Sciatic nerve (tissue), 2 donors: ENCODE data around the gene USP37. TPM values are rescaled to one million over a fixed set of nuclear protein-coding genes. Genes with fewer than 3 reads are reported as not detected.

ENCODE experiments used
- ATAC-seq: fragments of 200-7000 bp; cut with Tn5 transposase; one replicate; pipeline ENCODE4 v1.9.1; 2020; ENCODE audit warnings: mild to moderate bottlenecking, moderate library complexity
- DNase-seq: peaks from one replicate; pipeline ENCODE4 v3.0.0-alpha.2; 2020; ENCODE audit warnings: low spot score
- intact Hi-C: fragments of 100-400 bp; cut with DNase I; formaldehyde crosslinking; loops from one replicate; pipeline ENCODE4 v1.14.2; 2022
- total RNA-seq: library from RNA; stranded (reverse); fragmentation: NEBNext Ultra II Directional; extraction: Animal tissue kit (Norgen Biotek cat#: 25700); gene quantifications from one replicate; pipeline ENCODE4 v1.2.1, GENCODE V29; 2021
- donor health status: DM: no; HTN: no; CAD: no.
- donor health status: DM: no; HTN: no; CAD: no.

USP37 gene
- total RNA-seq, 1 donor from 2014 or later: 27.3 TPM

DNA sequence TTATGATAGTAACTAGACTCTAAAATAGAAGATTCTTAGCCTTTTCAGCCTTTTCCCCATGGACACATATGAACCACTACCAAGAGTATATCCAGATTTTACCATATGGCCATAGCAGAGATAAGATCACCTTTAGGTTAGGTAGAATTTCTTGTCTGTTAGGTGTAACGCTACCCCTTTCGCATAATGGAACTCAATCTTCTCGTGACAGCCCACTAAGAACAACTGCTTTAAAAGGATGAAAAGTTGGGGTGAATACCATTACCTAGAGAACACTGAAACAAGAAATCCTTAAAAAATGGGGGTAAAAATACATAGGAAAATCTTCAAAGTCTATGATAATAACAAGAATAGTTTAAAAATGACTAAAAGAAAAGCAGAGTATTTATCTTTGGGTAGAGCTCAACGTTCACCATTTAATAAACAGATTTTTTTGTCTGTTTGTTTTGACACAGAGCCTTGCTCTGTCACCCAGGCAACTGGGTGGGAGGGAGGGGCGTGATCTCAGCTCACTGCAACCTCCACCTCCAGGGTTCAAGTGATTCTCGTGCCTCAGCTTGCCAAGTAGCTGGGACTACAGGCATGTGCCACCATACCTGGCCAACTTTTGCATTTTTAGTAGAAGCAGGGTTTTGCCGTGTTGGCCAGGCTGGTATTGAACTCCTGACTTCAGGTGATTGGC is 82.0 kb downstream of the USP37 start:
- ATAC-seq: no peak
- intact Hi-C loops: no loop called here
- no peak for DNase-seq

DNA sequence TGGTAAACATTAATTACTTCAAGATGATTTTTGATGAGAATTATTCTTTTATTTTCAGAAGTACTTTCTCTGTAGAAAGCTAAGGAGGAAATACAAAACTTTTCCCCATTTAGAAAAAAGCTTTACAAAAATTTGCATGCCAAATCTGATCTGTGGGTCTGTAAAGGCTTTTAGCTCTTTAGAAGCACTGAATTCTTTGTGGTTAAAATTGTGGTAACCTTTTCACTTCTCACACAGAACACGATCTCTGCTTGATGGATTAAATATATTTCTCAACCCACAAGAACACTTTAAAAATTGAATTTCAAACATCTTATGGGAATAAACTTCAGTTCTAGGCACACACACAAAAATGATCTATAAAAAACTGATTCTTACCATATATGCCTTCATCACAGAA is 85.5 kb downstream of the USP37 start:
- ATAC-seq (no peak), DNase-seq (no peak)
- intact Hi-C loops: no loop called here

DNA sequence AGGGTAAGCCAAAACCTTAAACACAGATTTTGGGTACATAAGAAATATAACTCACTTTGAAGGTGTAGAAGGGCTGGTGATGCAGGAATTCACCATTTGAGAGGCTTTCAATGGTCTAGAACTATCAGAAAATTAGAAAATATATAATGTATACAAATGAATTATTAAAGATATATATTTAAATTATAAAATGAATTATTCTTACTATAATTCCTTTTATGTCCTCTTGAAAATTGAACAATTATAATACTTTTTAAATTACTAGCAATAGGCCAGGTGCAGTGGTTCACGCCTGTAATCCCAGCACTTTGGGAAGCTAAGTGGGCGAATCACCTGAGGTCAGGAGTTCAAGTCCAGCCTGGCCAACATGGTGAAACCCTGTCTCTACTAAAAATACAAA is 88.6 kb downstream of the USP37 start:
- no peak for ATAC-seq
- intact Hi-C loops: no loop called here

DNA sequence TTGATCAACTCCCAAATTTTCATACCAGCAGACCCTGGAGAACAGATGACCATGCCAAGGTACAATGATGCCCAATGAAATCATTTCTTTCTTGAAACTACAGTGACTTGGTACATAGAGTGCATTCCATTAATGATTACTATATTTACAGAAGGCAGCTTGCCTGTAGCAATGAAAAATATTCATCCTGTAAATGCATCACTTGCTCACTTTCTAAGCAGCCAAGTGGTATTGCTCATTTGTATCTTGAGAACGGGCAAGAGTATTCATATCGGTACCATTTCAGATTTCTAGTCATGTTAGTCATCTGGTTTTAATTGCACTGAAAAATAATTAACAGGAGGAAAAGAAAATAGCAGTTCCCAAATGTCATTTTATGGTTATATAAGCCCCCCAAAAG is 89.6 kb downstream of the USP37 start:
- ATAC-seq (no peak), DNase-seq (no peak)
- intact Hi-C loops: no loop called here

More for the DNA sequence above, 88.6 kb downstream of the USP37 start:
- DNase-seq: no peak

DNA sequence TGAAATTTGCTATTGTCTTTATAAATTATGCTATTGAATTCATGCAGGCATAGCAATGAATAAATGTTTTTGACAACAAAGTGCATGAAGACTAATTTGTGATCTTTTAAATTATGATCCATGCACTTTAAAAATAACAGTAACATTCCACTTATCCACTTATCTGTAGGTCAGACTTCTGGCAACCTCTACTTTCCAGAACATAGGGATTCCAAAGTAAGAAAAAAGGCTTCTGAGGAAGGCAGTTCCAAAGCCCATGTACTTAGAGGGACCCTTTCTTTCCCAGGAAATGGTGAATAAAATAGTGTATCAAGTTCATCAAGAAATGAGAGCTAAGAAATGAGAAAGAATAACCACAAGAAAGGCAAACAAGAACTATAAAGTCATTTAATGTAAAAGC is 90.9 kb downstream of the USP37 start:
- intact Hi-C loops: no loop called here
- no peak for ATAC-seq

DNA sequence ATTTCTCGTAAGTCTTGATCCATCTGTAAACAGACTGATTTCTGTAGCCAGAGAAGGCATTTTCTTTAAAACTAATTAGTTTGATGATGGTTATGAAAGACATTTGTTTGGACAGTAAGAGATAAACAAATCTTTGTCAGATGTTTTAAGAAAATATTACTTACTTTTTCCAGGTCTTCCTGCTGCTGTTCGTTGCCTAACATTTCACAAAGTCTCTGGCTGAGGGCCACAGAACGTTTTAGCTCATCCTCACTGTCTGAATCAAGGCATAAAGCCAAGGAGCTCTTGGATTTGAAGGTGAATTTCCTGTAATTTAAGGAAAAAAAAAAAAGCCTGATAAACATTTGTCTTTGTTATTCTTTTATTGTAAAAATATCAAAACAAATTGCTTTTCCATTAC is 91.5 kb downstream of the USP37 start:
- intact Hi-C loops: no loop called here
- peak; percentile 76 for ATAC-seq

More for the DNA sequence above, 90.9 kb downstream of the USP37 start:
- DNase-seq: no peak

DNA sequence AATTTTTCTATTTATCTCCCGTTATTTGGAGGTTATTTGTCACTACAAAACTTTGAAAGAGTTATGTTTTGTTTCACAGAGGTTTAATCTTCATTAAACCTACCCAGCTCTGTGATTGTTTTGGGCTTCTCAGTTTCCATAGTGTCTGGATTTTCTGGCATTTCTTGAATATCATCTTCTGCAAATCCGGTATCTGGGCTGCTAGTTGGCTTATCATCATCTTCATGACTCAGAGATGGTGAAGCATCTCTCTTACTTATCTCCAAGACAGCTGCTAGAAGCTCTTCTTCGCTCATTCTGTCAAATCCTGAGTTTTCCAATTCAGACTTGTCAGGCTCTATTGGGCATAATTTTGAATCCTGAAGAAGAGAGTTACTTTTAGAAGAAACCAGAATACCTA is 93.6 kb downstream of the USP37 start:
- intact Hi-C loops: no loop called here
- DNase-seq (no peak), ATAC-seq (no peak)

More for the DNA sequence above, 91.5 kb downstream of the USP37 start:
- peak; percentile 73 for DNase-seq

DNA sequence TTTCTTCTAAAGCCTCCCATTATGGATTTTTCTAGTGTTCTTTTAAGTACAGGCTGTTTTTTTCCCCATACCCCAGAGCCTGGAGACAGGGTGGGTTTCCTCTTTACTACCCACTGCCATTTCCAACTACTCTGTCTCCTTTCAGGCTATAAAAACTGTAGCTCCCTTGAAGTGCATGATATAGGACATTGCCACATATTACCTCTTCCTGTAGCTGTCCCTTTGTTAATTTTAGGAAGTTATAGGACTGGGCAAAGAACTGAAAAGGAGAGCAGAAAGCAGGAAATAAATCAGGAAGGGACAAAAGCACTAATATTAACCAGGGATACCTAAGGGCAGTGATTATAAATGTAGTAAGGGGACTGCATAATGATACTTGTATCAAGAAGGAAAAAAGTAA is 95.2 kb downstream of the USP37 start:
- no peak for ATAC-seq
- intact Hi-C loops: no loop called here
- DNase-seq: no peak

DNA sequence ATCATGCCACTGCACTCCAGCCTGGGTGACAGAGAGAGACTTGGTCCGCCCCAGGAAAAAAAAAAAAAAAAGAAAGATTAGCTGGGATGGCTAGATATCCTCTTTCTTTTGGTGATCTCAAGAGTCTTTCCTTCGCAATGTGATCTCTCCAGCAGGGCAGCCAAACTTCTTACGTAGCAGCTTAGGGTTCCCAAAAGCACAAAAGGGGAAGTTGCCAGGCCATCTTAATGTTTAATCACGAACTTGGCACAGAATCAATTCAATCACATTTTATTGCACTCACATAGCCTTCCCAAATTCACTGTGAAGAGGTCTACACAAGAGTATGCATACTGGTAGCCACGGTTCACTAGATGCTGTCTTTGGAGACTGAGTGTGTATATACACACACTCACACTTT is 96.2 kb downstream of the USP37 start:
- DNase-seq (no peak), ATAC-seq (peak; percentile 75)
- intact Hi-C loops: no loop called here

DNA sequence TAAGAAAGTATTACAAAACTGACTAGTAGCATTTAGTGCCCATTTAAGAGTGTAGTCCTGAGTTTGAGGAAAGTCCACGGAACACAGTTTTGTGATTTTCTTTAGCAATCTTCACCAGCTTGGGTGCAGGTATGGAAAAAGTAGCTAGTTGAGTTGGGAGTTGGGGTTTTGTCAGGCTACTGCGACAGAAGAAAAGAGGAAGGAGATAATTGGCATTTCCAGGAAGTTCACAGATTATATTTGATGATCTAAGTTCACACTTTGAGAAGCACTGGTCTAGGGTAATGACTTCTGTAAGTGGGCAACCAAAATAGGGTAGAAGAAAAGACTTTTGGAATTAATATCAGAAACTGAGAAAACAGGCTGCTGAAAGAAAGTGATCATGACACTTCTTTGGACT is 97.1 kb downstream of the USP37 start:
- ATAC-seq: no peak
- intact Hi-C loops: no loop called here

DNA sequence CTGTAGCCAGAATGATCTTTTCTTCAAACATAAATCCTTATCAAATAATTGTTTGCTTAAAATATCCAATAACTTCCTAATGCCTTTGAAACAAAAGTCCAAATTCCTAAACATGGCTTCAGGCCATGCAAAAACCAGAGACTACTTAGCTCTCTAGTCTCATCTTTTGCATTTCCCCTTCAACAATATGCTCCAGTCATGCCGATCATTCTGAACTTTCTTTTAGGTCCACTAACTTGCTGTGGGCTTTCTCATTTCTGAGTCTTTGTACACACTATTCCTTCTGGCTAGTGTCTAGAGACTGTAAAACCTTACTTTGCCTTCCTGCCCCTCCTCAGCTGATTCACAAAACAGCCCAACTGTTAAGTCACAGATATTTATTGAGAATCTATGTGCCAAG is 97.7 kb downstream of the USP37 start:
- no peak for ATAC-seq
- intact Hi-C loops: no loop called here
- DNase-seq: no peak

More for the DNA sequence above, 97.1 kb downstream of the USP37 start:
- no peak for DNase-seq

DNA sequence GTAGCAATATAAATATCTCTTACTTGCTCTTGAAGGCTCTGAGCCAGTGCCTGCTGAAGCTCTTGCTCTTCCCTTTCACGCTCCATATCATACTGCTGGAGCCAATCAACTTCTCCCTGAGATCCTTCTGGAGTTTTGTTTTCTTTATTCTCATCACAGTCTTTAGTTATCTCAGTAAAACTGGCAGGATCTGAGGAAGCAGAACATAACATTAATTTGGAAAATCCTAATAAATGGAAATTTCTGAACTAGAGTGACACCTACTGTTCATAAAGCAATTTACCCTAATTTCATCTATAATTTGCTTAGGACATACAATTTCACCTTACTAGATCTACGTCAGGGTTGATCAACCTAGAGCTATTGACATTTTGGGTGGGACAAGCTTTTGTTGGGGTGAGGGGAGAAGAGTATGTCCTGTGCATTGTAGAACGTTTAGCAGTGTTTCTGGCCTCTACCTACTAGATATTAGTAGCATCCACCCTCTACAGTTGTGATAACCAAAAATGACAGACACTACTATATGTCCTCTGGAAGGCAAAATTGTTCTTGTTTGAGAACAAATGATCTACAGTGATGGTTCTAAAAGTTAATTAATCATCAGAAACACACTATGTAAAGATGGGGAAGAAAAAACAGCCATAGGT is 102.0 kb downstream of the USP37 start:
- DNase-seq: no peak
- intact Hi-C loops: loop anchor here (10.0 kb wide), 1 partner anchor 161 kb away; no protein-coding TSS in a partner anchor
- ATAC-seq: peak; percentile 59

DNA sequence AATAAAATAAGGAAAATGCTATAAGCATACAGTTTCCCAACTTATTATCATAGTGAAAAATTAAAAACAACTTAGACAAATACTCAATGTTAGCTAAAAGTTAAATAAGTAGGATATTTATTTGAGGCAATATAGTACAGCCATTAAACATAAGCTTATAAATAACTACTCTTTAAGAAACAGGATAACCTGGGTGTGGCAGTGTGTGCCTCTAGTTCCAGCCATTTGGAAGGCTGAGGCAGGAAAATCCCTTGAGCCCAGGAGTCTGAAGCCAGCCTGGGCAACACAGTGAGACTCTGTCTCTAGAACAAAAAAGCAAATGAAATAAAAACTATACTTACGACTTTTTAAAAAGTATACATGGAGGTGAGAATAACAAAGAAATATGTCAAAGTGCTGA is 109.6 kb downstream of the USP37 start:
- intact Hi-C loops: loop anchor here (10.0 kb wide), 1 partner anchor 1636 kb away; no protein-coding TSS in a partner anchor
- DNase-seq (no peak), ATAC-seq (no peak)

DNA sequence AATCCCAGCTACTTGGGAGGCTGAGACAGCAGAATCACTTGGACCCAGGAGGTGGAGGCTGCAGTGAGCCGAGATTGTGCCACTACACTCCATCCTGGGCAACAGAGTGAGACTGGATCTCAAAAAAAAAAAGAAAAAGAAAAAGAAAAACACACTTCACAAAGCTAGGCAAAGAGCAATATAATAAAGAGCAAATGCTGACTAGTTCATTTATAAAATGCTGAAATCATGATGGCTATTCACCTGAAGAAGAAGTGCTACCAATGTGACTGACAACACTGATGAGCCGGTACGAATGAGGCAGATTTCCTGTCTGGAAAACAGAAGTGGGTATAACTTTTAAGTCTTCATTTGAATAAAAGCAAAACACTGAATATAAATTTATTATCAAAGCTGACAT is 111.3 kb downstream of the USP37 start:
- intact Hi-C loops: loop anchor here (10.0 kb wide), 1 partner anchor 1638 kb away; no protein-coding TSS in a partner anchor
- no peak for ATAC-seq
- DNase-seq: no peak

DNA sequence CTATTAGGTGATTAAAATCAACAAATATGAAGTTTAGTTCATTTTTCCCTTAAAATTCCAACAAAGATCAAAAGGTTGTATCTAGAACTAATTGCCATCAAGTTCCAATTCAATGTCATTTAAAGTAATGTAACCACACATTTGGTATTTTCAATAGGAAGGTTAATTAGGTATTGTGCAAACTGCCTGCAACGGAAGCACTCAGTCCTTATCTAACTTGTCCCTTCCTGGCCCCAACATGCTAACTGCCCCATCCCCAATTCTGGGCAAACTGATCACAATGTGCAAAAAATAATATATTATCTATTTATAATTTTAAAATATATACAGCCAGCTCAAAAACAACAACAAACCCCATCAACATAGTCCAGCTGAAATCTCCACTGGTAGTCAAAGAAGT is 116.1 kb downstream of the USP37 start:
- intact Hi-C loops: loop anchor here (10.0 kb wide), 1 partner anchor 1643 kb away; no protein-coding TSS in a partner anchor
- no peak for DNase-seq
- ATAC-seq: no peak

DNA sequence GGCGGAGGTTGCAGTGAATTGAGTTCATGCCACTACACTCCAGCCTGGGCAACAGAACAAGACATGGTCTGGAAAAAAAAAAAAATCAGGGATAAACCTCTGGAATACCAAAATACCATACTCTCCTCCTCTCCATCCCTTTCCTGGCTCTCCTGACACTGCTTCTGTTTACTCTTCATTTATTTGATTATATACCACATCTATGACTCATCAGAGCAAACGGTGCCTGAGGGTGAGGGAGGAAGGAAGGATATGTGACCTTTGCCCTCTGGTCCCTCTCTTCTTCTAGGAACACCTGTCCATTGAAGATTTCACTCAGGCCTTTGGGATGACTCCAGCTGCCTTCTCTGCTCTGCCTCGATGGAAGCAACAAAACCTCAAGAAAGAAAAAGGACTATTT is 119.2 kb downstream of the USP37 start:
- ATAC-seq: no peak
- no peak for DNase-seq
- intact Hi-C loops: no loop called here

DNA sequence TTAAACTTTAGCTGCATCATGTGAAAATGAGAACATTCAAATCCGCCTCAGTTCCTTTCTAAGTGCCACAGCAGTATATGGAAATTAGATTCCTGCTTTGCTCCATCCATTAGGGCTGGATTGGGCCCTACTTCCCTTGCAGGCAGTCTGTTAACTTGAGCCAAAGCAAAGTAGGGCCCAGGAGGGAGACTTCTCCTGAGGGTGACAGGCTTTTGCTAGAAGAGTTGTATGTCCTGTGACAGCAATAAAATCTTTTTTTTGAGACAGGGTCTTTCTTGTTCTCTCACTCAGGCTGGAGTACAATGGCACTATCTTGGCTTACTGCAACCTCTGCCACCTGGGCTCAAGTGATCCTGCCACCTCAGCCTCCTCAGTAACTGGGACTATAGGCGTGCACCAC is 121.1 kb downstream of the USP37 start:
- DNase-seq: no peak
- no peak for ATAC-seq
- intact Hi-C loops: no loop called here

DNA sequence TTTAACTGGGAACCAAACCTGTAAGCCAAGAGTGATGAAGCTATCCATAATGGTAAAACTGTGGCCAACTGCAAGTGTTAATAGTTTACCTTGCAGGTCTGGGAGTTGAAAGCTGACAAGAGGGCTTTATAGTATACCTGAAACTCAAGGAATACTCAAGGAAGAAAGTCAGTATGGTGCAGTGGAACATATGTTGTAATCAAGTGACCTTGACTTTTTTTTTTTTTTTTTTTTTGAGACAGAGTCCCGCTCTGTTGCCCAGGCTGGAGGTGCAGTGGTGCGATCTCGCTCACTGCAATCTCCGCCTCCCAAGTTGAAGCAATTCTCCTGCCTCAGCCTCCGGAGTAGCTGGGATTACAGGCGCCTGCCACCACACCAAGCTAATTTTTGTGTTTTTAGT is 121.6 kb downstream of the USP37 start:
- intact Hi-C loops: no loop called here
- DNase-seq (no peak), ATAC-seq (no peak)

DNA sequence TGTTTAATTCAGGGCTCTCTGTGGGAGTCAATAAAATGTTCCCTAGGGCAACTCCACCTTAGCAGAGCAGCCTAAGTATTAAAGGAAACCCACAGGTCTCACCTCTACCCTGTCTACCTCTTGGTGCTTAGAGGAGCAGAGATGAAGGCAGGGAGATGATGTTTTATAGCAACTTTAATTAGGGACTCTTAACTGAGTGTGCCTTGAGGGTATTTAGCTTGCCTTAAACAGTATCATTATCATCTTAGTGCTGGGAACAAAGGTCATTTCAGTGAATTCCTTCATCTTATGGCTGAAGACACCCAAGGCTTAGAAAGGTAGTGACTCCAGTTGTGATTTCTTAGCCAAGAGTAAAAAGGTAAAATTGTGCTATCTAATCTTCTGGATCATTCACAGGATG is 122.5 kb downstream of the USP37 start:
- ATAC-seq (no peak), DNase-seq (no peak)
- intact Hi-C loops: no loop called here

DNA sequence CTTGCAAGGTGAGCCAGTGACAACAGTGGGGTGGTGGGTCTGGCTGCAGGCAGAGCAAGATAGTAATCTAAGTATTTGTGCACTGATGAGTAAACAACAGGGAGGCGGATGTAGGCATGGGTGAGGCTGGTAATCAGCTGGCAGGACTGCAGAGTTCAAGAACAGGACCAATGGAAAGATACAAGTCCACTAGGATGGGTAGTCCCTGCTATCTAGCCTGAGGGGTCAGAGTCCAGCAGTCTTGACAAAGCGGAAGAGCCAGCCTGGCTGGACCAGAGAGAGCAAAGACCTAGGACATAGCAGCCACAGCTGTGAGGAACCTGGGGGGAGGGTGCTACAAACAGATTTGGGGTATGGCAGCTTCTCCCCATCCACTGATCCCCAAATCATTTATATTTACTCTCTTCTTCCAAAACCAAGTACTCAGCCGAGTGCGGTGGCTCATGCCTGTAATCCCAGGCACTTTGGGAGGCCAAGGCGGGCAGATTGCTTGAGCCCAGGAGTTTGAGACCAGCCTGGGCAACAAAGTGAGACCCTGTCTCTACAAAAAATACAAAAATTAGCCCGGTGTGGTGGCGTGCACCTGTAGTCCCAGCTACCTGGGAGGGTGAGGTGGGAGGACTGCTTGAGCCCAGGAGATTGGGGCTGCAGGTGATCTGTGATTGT is 123.3 kb downstream of the USP37 start:
- ATAC-seq (no peak), DNase-seq (no peak)
- intact Hi-C loops: no loop called here
